LNCaP clone FGC (cell line): ENCODE measurements around the gene HAPLN2.

ENCODE experiments used
- DNase-seq: peaks from one replicate; pipeline ENCODE4 v3.0.0-alpha.2; 2011; ENCODE audit warnings: low read depth
- H3K4me3 ChIP-seq: 2 replicates; pipeline ENCODE4 v1.5.1; 2011; ENCODE audit warnings: mild to moderate bottlenecking, low read depth, low read length, control low read depth
- TF ChIP-seq, protein P1 (sequence below): IDR thresholded peaks from 2 replicates; pipeline ENCODE4 v1.5.1; 2012; ENCODE audit warnings: mild to moderate bottlenecking; ENCODE audit not compliant: control insufficient read depth, insufficient read depth; ENCODE audit errors: extremely low read depth

Gene HAPLN2

DNA sequence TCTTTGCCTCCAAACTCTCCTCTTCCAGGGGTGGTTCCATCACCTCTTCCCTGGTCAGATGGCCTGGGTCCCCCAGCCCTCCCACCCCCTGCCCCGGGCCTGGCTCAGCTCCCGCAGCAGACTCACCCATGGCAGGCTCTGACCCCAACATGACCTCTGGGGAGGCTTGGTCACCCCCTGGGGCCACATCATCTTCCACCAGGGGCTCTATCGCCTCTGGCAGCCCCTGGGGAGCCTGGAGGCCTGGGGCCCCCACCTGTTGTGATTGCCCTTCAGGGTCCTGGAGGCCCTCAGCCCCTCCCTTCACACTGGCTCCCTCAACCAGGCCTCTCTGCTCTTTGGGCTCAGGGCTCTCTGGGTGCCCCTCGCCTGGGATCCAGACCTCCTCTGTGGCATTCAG, 51.6 kb downstream of the HAPLN2 start:
- H3K4me3 ChIP-seq, result no peak overlapping the region
- TF ChIP-seq, protein P1, sequence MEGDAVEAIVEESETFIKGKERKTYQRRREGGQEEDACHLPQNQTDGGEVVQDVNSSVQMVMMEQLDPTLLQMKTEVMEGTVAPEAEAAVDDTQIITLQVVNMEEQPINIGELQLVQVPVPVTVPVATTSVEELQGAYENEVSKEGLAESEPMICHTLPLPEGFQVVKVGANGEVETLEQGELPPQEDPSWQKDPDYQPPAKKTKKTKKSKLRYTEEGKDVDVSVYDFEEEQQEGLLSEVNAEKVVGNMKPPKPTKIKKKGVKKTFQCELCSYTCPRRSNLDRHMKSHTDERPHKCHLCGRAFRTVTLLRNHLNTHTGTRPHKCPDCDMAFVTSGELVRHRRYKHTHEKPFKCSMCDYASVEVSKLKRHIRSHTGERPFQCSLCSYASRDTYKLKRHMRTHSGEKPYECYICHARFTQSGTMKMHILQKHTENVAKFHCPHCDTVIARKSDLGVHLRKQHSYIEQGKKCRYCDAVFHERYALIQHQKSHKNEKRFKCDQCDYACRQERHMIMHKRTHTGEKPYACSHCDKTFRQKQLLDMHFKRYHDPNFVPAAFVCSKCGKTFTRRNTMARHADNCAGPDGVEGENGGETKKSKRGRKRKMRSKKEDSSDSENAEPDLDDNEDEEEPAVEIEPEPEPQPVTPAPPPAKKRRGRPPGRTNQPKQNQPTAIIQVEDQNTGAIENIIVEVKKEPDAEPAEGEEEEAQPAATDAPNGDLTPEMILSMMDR, result no peak
- no peak for DNase-seq

DNA sequence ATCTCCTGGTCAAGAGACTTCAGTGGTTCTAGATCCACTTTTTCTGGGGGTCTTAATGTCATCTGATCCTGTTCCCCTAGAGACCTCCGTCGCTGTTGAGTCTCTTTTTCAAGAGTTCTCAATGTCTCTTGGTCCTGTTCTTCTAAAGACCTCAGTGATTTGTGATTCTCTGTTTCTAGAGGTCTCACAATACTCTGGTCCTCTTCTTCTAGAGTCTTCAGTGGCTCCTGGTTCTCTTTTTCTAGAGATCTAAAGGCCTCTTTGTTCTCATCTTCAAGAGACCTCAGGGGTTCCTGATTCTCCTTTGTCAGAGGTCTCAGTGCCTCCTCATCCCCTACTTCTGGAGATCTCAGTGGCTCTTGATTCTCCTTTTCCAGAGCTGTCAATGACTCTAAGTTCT, 52.6 kb downstream of the HAPLN2 start:
- DNase-seq, result no peak
- H3K4me3 ChIP-seq, result no peak overlapping the region
- TF ChIP-seq, protein P1, result no peak

DNA sequence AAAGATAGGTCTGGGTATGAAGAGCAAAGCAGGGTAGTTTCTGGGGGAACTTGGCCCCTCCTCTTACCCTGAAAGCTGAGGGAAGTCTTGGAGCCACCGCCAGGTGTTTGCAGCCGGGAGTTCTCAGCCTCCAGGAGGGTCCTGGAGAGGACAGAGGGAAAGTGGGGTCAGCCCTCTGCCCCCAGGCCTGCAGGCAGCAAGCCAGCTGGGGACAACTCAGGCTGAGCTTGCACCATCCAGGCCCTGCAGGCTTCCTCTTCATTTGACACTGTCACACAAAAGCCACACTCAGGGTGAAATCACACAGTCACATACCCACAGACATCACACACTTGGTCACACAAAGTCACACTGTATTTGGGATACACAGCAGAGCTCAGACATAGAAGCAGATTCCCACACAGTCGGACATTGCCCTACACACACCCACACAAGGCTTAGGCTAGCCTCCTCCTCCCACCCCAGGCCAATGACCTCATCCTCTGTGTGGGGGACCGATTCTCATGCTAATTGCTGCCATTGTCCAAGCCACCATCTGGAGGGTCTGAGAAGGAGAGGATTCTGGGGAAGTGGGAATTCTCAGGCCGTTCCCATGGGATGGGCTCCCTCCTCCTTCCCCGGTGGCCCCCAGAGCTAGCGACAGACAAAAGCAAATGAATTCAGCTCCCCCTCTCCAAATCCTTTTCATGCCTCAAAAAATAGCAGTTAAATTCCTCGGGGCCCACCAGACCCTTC, 54.3 kb downstream of the HAPLN2 start:
- TF ChIP-seq, protein P1, result no peak
- H3K4me3 ChIP-seq, result no peak overlapping the region
- no peak for DNase-seq
